ENCODE measurements around the gene ABCC3. TPM values are rescaled to one million over a fixed set of nuclear protein-coding genes. Genes with fewer than 3 reads are reported as not detected.
A peak's percentile ranks its signal among the peaks of the same experiment; 100 is the strongest.

Gene ABCC3
- total RNA-seq, 1 donor from 2014 or later, result 13.3 TPM

- H3K4me3 Mint-ChIP-seq, result no peak overlapping the region
- H3K4me1 Mint-ChIP-seq (ENCODE audit: unreplicated experiment), result peaks cover 18% of the 10 kb centered on the region
- TF ChIP-seq CTCF (conservative IDR thresholded peaks at IDR 0.05), result no peak
- H3K36me3 Mint-ChIP-seq, result no peaks in the 10 kb centered on the region
- H3K27ac Mint-ChIP-seq, result no peak overlapping the region
- no peaks in the 10 kb centered on the region for H3K9me3 Mint-ChIP-seq
- no peak for DNase-seq (ENCODE audit: extremely low spot score, unreplicated experiment)
- peaks cover 43% of the 10 kb centered on the region for H3K27me3 Mint-ChIP-seq
These were observed 3.9 kb downstream of the ABCC3 start for GRCh38 chr17:50638606-50638965.

- Mint-ChIP-seq H3K27me3 (peaks cover 38% of the 10 kb centered on the region), H3K36me3 (no peaks in the 10 kb centered on the region), H3K9me3 (no peaks in the 10 kb centered on the region), H3K4me3 (no peak overlapping the region), H3K4me1 (ENCODE audit: unreplicated experiment) (peaks cover 16% of the 10 kb centered on the region), H3K27ac (peak overlapping the region; percentile 43)
- no peak for TF ChIP-seq CTCF (conservative IDR thresholded peaks at IDR 0.05)
- no peak for DNase-seq (ENCODE audit: extremely low spot score, unreplicated experiment)
These were observed 4.5 kb downstream of the ABCC3 start for GRCh38 chr17:50638966-50639713.

- H3K9me3 Mint-ChIP-seq, result no peaks in the 10 kb centered on the region
- H3K27me3 Mint-ChIP-seq, result peaks cover 26% of the 10 kb centered on the region
- no peak for DNase-seq (ENCODE audit: extremely low spot score, unreplicated experiment)
- H3K4me1 Mint-ChIP-seq (ENCODE audit: unreplicated experiment), result peaks cover 16% of the 10 kb centered on the region
- H3K4me3 Mint-ChIP-seq, result no peak overlapping the region
- TF ChIP-seq CTCF (conservative IDR thresholded peaks at IDR 0.05), result no peak
- H3K27ac Mint-ChIP-seq, result no peak overlapping the region
- no peaks in the 10 kb centered on the region for H3K36me3 Mint-ChIP-seq
These were observed 6.1 kb downstream of the ABCC3 start for GRCh38 chr17:50640686-50641351.

GRCh38 chr17:50641357-50641756, 6.7 kb downstream of the ABCC3 start:
- Mint-ChIP-seq H3K27ac (no peak overlapping the region), H3K4me1 (ENCODE audit: unreplicated experiment) (peaks cover 16% of the 10 kb centered on the region), H3K9me3 (no peaks in the 10 kb centered on the region), H3K4me3 (no peak overlapping the region), H3K27me3 (peaks cover 24% of the 10 kb centered on the region), H3K36me3 (no peaks in the 10 kb centered on the region)
- no peak for DNase-seq (ENCODE audit: extremely low spot score, unreplicated experiment)
- TF ChIP-seq CTCF (conservative IDR thresholded peaks at IDR 0.05), result no peak

GRCh38 chr17:50642071-50642721, 7.5 kb downstream of the ABCC3 start:
- DNase-seq (ENCODE audit: extremely low spot score, unreplicated experiment), result no peak
- Mint-ChIP-seq H3K27me3 (peaks cover 17% of the 10 kb centered on the region), H3K4me1 (ENCODE audit: unreplicated experiment) (peaks cover 16% of the 10 kb centered on the region), H3K9me3 (no peaks in the 10 kb centered on the region), H3K36me3 (no peaks in the 10 kb centered on the region), H3K27ac (no peak overlapping the region), H3K4me3 (no peak overlapping the region)
- TF ChIP-seq CTCF (conservative IDR thresholded peaks at IDR 0.05), result no peak
